GM23248 (cell line): ENCODE measurements around the gene SPTB.

Experiments
- EZH2 ChIP-seq: fragments of 200-600 bp; sonication (generic); IDR thresholded peaks from 2 replicates; pipeline ENCODE4 v1.6.1; 2018; ENCODE audit warnings: antibody characterized with exemption, mild to moderate bottlenecking; ENCODE audit not compliant: insufficient read depth, poor library complexity, severe bottlenecking
- EZH2phosphoT487 ChIP-seq: fragments of 200-600 bp; sonication (generic); IDR thresholded peaks from 2 replicates; pipeline ENCODE4 v1.6.1; 2018; ENCODE audit warnings: antibody characterized with exemption, moderate library complexity, mild to moderate bottlenecking, low read depth; ENCODE audit not compliant: insufficient read depth

DNA sequence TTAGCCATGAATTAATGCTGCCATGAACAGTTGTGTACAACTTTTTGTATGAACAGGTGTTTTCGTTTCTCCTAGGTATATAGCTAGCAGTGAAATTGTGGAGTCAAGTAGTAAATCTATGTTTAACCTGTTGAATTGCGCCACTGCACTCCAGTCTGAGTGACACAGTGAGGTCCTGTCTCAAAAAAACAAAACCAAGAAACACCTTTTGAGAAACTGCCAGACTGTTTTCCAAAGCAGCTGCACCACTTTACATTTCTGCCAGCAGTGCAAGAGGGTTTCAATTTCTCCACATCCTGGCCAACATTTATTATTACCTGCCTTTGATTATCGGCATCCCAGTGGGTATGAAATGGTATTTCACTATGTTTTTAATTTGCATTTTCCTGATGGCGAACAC, 178.8 kb downstream of the SPTB start:
- TF ChIP-seq EZH2, result no peak
- TF ChIP-seq EZH2phosphoT487, result no peak
